Right renal pelvis (tissue), 4 donors: ENCODE results near the gene TSPY4. TPM values are rescaled to one million over a fixed set of nuclear protein-coding genes. Genes with fewer than 3 reads are reported as not detected.
"Not testable (repeated sequence)": the region's sequence is repeated elsewhere in the genome, so short reads cannot be mapped to it uniquely, and the experiment has no call there.

Experiments
- DNase-seq, 4 donors: peaks; one replicate each; pipeline ENCODE4 v3.0.0-alpha.2; 2013; ENCODE audit warnings: low read depth in 4 of 4, low spot score in 3 of 4, missing footprints in 1 of 4
- polyA plus RNA-seq, 4 donors: library from polyadenylated mRNA; unstranded; fragments of 120-200 nt; gene quantifications; one replicate each; pipeline ENCODE4 v1.2.1, GENCODE V29; 2013; ENCODE audit not compliant: insufficient read length in 4 of 4

The TSPY4 gene, protein sequence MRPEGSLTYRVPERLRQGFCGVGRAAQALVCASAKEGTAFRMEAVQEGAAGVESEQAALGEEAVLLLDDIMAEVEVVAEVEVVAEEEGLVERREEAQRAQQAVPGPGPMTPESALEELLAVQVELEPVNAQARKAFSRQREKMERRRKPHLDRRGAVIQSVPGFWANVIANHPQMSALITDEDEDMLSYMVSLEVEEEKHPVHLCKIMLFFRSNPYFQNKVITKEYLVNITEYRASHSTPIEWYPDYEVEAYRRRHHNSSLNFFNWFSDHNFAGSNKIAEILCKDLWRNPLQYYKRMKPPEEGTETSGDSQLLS
- polyA plus RNA-seq = not detected

DNA sequence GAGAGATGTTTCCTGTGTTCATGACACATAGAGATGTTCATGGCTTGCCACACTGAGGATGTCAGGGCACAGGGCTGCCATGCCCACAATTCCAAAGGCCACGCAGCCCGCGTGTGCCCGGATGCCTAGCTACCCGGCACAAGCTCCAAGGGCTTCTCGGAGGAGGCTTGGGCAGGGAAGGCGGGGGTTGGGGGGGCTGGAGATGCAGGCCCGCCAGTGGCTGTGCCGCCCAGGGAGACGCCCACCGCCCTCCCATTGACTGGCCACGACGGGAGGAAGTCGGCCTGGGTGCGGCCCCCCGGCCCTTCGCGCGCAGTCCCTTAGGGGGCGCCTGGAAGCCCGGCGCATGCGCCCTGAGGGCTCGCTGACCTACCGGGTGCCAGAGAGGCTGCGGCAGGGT, at the start of gene TSPY4:
Gene TSPY4 (plus strand): TSS at position 301 of the 400 bp plus-strand sequence. CDS start 46 bp downstream, at position 347.
- not testable (repeated sequence) for DNase-seq

DNA sequence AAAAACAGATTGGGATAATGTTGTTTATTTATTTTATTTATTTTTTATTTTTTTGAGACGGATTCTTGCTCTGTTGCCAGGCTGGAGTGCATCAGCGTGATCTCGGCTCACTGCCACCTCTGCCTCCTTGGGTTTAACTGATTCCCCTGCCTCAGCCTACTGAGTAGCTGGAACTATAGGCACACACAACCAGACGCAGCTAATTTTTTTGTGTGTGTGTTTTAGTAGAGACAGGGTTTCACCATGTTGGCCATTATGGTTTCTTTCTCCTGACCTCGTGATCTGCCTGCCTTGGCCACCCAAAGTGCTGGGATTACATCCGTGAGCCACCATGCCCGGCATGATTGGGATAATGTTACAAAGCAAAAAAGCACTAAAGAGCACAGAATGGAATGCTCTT, 16.3 kb upstream of the TSPY4 start:
- no peak for DNase-seq

DNA sequence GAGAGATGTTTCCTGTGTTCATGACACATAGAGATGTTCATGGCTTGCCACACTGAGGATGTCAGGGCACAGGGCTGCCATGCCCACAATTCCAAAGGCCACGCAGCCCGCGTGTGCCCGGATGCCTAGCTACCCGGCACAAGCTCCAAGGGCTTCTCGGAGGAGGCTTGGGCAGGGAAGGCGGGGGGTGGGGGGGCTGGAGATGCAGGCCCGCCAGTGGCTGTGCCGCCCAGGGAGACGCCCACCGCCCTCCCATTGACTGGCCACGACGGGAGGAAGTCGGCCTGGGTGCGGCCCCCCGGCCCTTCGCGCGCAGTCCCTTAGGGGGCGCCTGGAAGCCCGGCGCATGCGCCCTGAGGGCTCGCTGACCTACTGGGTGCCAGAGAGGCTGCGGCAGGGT, 20.2 kb downstream of the TSPY4 start, which contains the start of gene TSPY8:
Gene TSPY8 (plus strand): TSS at position 301 of the 400 bp plus-strand sequence. CDS start 46 bp downstream, at position 347.
- DNase-seq = not testable (repeated sequence)

Other genes starting within 250 kb of the TSPY4 start
- gene TSPY8, start 20.3 kb downstream of the TSPY4 start, polyA plus RNA-seq = not detected
- not detected for gene TSPY3, start 61.0 kb downstream of the TSPY4 start, polyA plus RNA-seq
- gene TSPY1, start 129.5 kb downstream of the TSPY4 start, polyA plus RNA-seq = not detected
- not detected for gene TSPY9, start 149.8 kb downstream of the TSPY4 start, polyA plus RNA-seq
- gene TSPY10, start 190.4 kb downstream of the TSPY4 start, polyA plus RNA-seq = not detected